Cardiac fibroblast (primary cell): ENCODE data around the gene ICAM2.
A peak's percentile ranks its signal among the peaks of the same experiment; 100 is the strongest.

Experiments
- DNase-seq, 2 donors: peaks; one replicate each; pipeline versions ENCODE4 v3.0.0 to v3.0.0-alpha.2; 2010; ENCODE audit warnings: low read depth in 2 of 2
- H3K4me3 ChIP-seq, 2 donors: replicated peaks in 1 of 2; 1 replicate in 1 of 2; 2 replicates in 1 of 2; pipeline ENCODE4 v1.5.1; 2011; ENCODE audit warnings: low read depth in 2 of 2, low read length in 2 of 2, mild to moderate bottlenecking in 2 of 2, moderate library complexity in 1 of 2
- CTCF ChIP-seq: IDR thresholded peaks from one replicate; pipeline ENCODE4 v1.5.1; 2011; ENCODE audit warnings: low read depth, mild to moderate bottlenecking, low read length, inconsistent platforms

The ICAM2 gene

DNA sequence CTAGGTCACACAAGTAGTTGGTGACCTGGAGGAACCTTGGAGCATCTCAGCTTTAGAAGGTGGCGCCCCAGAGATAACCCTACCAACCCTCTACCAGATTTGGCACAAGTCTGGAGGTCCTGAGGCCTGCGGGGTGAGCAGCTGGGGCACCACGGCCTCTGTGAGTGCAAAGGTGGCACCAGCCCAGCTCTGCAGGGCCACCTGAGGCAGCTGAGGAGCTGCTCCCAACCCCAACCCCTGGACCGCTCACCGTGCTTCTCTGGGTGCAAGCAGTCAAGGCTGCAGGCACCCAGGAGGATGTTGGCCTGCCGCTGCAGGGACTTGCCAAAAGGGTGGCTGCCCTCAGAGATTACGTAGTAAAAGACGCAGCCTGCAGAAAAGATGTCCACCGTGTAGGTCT, 28.4 kb upstream of the ICAM2 start:
- no peak overlapping the region for H3K4me3 ChIP-seq
- no peak for TF ChIP-seq CTCF
- no peak for DNase-seq

- no peak for DNase-seq
- H3K4me3 ChIP-seq: no peak overlapping the region
Measured at GRCh38 chr17:64045176-64045575, 24.7 kb upstream of the ICAM2 start.

GRCh38 chr17:64042700-64043485, 22.5 kb upstream of the ICAM2 start:
- peak in 1 of 2 donors; percentile 14 for DNase-seq
- TF ChIP-seq CTCF: no peak
- no peak overlapping the region for H3K4me3 ChIP-seq

More at GRCh38 chr17:64045176-64045575, 24.7 kb upstream of the ICAM2 start:
- TF ChIP-seq CTCF: no peak

DNA sequence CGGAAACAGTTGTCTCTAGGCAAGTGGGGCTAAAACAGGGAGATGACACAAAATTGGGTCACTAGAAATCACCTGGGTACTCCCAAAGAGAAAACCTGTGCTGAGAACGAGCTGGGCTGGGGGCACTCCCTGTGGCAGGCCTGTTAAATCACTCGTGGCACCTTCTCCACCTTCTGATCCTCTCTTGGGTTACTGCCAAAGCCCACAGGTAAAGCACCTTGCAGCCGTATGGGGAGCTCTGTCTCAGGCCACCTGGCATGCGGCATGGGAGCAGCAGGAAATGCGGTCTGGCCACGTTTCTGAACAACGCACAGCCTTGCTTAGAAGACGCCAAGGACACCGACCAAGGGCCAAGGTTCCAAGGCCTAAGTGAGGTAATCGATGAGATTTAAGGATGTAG, 21.5 kb upstream of the ICAM2 start:
- no peak for TF ChIP-seq CTCF
- no peak overlapping the region for H3K4me3 ChIP-seq
- no peak for DNase-seq

DNA sequence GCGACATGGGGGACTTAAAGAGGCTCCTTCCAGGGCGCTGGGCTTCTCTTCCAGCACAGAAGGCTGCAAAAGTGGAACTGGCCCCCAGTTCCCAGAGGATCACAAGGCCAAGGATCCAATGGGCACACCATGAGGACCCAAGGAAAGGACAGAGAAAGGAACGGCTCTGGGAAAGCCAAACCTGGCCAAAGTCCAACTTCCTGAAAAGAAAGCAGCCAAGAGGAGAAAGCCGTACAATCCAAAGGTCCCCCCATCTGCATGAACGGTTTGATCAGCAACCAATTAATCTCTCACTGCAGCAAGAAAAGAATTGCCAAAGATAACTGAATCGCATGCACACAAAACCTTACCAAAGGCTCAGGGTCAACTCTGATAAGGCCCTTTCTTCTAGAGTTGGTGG, 19.8 kb upstream of the ICAM2 start:
- TF ChIP-seq CTCF: no peak
- H3K4me3 ChIP-seq: no peak overlapping the region
- no peak for DNase-seq

- DNase-seq: no peak
- TF ChIP-seq CTCF: no peak
- no peak overlapping the region for H3K4me3 ChIP-seq
Measured at GRCh38 chr17:64039106-64039400, 18.6 kb upstream of the ICAM2 start.
